HG03139 (cell line): ENCODE data around the gene OR10A5.
"Not testable (repeated sequence)": the region's sequence is repeated elsewhere in the genome, so short reads cannot be mapped to it uniquely, and the experiment has no call there.

ENCODE experiments used
- ATAC-seq: cut with Tn5 transposase; IDR thresholded peaks from one replicate; pipeline ENCODE4 v1.9.1; 2021; ENCODE audit not compliant: unreplicated experiment

The OR10A5 gene

GRCh38 chr11:6845383-6845782 lies at the start of gene OR10A5:
OR10A5 (plus strand) TSS chr11:6845683; CDS start chr11:6845683, 0 bp downstream.
- no peak for ATAC-seq

- ATAC-seq = no peak
Measured at GRCh38 chr11:6799402-6799801, 46.1 kb upstream of the OR10A5 start, which contains the start of gene OR6A2. OR6A2 (minus strand) TSS chr11:6799689; CDS start chr11:6795708, 3,981 bp downstream.

GRCh38 chr11:6801075-6801474 lies 44.4 kb upstream of the OR10A5 start:
- not testable (repeated sequence) for ATAC-seq

GRCh38 chr11:6812390-6813005 lies 33.0 kb upstream of the OR10A5 start:
- peak; percentile 92 for ATAC-seq

GRCh38 chr11:6813656-6814055 lies 31.8 kb upstream of the OR10A5 start:
- ATAC-seq = no peak

GRCh38 chr11:6817694-6818093 lies 27.8 kb upstream of the OR10A5 start:
- ATAC-seq = no peak

- no peak for ATAC-seq
Measured at GRCh38 chr11:6818967-6819366, 26.5 kb upstream of the OR10A5 start.

GRCh38 chr11:6824136-6824823 lies 21.2 kb upstream of the OR10A5 start:
- ATAC-seq = no peak

- ATAC-seq = no peak
Measured at GRCh38 chr11:6825231-6825744, 20.2 kb upstream of the OR10A5 start.

GRCh38 chr11:6828103-6828502 lies 17.4 kb upstream of the OR10A5 start:
- no peak for ATAC-seq

GRCh38 chr11:6833356-6833755 lies 12.1 kb upstream of the OR10A5 start:
- ATAC-seq = no peak

- no peak for ATAC-seq
Measured at GRCh38 chr11:6834021-6834420, 11.5 kb upstream of the OR10A5 start.

GRCh38 chr11:6841694-6842093 lies 3.8 kb upstream of the OR10A5 start:
- no peak for ATAC-seq

GRCh38 chr11:6843670-6844069 lies 1.8 kb upstream of the OR10A5 start:
- no peak for ATAC-seq

GRCh38 chr11:6844356-6844755 lies 1.1 kb upstream of the OR10A5 start:
- no peak for ATAC-seq

- no peak for ATAC-seq
Measured at GRCh38 chr11:6850526-6850925, 5.0 kb downstream of the OR10A5 start.

GRCh38 chr11:6854801-6855200 lies 9.3 kb downstream of the OR10A5 start:
- ATAC-seq = not testable (repeated sequence)

- no peak for ATAC-seq
Measured at GRCh38 chr11:6855971-6856541, 10.6 kb downstream of the OR10A5 start.

- peak; percentile 43 for ATAC-seq
Measured at GRCh38 chr11:6856871-6857270, 11.4 kb downstream of the OR10A5 start.

- ATAC-seq = no peak
Measured at GRCh38 chr11:6862961-6863360, 17.5 kb downstream of the OR10A5 start, which contains the start of gene OR10A2. OR10A2 (plus strand) TSS chr11:6863057; CDS start chr11:6869755, 6,698 bp downstream.

GRCh38 chr11:6864438-6864837 lies 19.0 kb downstream of the OR10A5 start:
- no peak for ATAC-seq

GRCh38 chr11:6871278-6871677 lies 25.8 kb downstream of the OR10A5 start:
- ATAC-seq = no peak
